NCI-H1930 (cell line): ENCODE results near the gene ARHGAP10.
"Not testable (repeated sequence)": the region's sequence is repeated elsewhere in the genome, so short reads cannot be mapped to it uniquely, and the experiment has no call there.

Source experiments
- DNase-seq, 2 experiments: peaks; one replicate each; lab custom pipeline; 2025; lab: John Stamatoyannopoulos, UW

ARHGAP10 gene

GRCh38 chr4:148064451-148064850 is 332.6 kb downstream of the ARHGAP10 start:
- no peak for DNase-seq

DNA sequence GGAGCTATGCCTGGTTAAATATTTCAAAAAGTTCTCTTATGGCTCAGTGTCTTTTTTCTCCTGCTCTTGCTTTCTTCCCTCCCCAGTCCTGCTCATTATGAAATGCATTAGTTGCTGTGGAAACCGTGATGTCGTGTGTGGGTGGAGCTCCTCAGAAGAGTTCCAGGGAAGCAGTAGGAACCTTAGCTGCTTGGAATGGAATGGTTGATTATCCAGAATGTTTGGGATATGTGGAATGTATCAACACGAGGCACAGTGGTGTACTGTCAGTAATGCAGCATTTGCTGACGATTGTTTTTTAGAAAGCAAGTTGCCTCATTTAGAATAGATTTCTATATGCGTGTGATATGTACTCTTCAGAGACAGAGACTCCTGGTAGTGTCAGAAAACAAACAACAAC is 333.2 kb downstream of the ARHGAP10 start:
- DNase-seq = no peak

- DNase-seq = no peak
These were observed 335.5 kb downstream of the ARHGAP10 start for GRCh38 chr4:148067301-148067916.

GRCh38 chr4:148068065-148068911 is 336.4 kb downstream of the ARHGAP10 start:
- no peak for DNase-seq

GRCh38 chr4:148069086-148069894 is 337.4 kb downstream of the ARHGAP10 start:
- DNase-seq = no peak

- no peak for DNase-seq
These were observed 337.9 kb downstream of the ARHGAP10 start for GRCh38 chr4:148069895-148070178.

GRCh38 chr4:148071009-148071408 is 339.1 kb downstream of the ARHGAP10 start:
- DNase-seq = no peak

GRCh38 chr4:148072789-148073188 is 340.9 kb downstream of the ARHGAP10 start:
- no peak for DNase-seq

DNA sequence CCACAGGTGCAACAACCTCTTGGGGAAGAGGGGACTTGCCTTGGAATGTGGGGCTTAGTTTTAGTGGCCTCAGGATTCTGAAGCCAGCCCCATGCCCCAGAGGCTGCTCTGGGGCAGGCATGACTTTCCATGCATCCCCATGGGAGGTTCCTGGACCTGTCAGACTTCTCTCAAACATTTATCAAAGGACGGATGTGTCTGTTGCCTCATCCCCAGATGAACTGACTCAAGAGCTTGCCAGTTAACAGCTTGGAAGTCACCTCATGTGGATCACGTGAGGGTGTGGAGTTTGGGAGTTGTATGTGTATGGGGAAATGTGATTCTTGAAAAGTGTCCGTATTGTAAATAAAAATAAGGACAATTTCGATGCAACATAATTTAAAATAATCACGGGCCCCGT is 341.5 kb downstream of the ARHGAP10 start:
- no peak for DNase-seq

- no peak for DNase-seq
These were observed 342.6 kb downstream of the ARHGAP10 start for GRCh38 chr4:148074462-148074861.

- no peak for DNase-seq
These were observed 343.6 kb downstream of the ARHGAP10 start for GRCh38 chr4:148075438-148075837.

DNA sequence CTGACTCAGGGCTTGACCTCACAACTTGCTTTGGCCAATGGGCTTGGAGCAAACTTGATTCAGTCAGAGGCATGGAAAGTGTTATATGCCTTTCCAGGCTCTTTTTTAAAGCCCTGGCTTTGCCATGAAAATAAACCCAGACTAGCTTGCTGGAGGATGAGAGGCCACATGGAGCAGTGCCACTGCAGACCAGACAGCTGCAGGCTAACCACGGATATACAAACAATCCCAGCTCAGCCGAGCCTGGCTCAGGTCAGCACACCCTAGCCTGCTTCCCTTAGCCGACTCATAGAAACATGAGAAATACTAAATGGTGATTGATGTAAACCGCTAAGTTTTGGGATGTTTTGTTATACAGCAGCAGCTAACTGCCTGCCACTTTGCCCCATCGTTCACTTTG is 345.1 kb downstream of the ARHGAP10 start:
- no peak for DNase-seq

DNA sequence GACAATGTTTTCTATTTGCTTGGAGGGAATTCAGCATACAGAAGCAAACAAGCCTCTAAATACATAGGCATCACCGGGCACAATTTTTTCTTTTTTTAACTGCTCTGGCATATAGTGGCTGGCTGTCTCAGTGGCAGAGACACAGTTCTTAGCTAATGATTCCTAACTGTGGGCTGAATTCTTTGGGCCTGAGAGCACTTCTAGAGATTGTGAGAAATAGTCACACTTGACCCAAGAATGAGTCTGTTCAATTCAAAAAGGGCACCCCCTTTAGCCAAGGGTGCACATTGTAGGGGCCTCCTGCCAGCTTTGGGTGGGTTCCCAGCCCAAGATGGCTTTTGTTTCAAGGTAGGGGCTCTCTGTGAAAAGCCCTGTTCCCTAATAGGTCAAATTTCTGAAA is 345.7 kb downstream of the ARHGAP10 start:
- no peak for DNase-seq

GRCh38 chr4:148078061-148078460 is 346.2 kb downstream of the ARHGAP10 start:
- no peak for DNase-seq

DNA sequence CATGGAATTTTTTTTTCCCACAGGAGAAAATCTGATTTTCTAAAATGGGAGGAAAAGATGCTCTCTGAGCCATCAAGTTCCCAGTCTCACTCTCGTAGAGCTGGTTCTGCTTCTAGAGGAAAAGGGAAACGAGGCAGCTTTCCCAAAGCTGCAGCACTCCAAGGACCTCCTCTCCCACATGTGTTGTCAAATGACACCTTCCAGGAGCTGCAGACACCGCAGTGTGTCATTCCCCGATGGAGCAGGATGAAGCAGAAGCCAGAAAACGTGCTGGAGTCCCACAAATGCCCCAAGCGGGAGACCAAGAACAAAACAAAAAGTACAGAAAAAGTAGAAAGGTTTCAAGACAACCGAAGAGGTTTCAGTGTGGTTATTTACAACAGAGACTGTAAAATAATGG is 348.1 kb downstream of the ARHGAP10 start:
- DNase-seq = no peak

- DNase-seq = no peak
These were observed 349.4 kb downstream of the ARHGAP10 start for GRCh38 chr4:148081267-148081666.

DNA sequence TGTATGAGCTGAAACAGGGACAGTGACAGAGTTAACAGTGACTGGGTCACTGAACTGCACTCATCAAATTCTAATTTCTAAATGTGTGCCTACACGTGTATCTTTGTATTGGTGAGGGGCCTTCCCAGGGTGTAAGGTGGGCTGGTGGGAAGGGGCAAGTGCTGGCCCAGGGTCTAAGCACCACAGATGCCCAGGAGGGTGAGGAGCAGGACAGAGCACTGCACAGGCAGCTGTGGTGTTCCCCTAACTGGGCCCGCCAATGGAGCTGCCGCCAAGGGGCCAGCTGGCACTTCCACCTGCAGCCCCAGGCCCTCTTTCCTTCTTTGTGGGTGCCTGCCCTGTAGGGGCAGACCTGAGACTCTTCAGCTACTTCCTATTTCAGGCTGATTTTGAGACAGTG is 349.9 kb downstream of the ARHGAP10 start:
- DNase-seq = no peak

DNA sequence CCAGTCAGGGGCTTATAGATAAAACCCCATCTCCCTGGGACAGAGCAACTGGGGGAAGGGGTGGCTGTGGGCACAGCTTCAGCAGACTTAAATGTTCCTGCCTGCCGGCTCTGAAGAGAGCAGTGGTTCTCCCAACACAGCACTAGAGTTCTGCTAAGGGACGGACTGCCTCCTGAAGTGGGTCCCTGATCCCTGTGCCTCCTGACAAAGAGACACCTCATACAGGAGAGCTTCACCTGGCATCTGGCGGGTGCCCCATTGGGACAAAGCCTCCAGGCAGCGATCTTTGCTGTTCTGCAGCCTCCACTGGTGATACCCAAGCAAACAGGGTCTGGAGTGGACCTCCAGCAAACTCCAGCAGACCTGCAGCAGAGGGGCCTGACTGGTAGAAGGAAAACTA is 351.2 kb downstream of the ARHGAP10 start:
- DNase-seq = not testable (repeated sequence)

DNA sequence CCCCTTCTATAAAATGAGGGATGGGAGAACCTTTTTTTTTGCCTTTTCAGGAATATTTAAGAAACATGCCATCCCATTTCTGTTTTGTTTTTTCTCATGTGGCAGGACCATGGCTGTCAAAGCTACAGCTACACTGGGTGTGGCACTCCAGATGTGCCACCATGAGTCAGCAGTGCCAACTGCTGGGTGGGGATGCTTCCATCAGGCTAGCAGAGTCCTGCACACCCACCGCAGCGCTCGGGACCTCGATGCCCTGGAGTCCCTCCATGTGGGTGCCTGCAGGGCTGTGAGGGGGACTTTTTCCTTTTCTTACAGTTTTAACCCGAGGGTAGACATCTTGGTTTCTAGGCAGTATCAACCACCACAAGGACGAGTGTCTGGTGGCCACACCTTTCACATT is 357.7 kb downstream of the ARHGAP10 start:
- no peak for DNase-seq

- DNase-seq = no peak
These were observed 358.1 kb downstream of the ARHGAP10 start for GRCh38 chr4:148090029-148090428.

GRCh38 chr4:148090503-148091476 is 358.9 kb downstream of the ARHGAP10 start:
- DNase-seq = no peak

DNA sequence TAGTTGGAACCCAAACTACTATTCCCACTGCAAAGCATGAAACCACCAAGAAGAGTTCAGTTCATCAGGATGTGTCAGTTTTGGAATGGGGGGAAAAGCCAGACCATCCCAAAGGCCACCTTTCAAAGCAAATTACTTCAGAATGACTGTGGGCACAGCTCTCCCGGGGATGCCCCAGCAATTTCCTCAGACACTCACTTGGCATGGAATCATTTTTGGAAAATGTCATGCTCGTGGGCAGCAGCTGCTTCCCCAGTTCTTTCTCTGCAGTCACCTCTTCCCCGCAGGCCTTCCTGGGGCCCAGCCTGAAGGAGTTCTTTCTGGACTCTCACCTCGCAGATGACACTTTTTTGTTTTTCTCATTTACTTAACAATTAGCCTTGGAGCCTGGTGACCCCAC is 360.0 kb downstream of the ARHGAP10 start:
- DNase-seq = no peak
